ENCODE results near the gene KCNF1.

GRCh38 chr2:10889651-10890215 lies 22.0 kb upstream of the KCNF1 start:
- no peak for TF ChIP-seq POLR2A (IDR thresholded peaks at IDR 0.05)
- TF ChIP-seq, protein P1, sequence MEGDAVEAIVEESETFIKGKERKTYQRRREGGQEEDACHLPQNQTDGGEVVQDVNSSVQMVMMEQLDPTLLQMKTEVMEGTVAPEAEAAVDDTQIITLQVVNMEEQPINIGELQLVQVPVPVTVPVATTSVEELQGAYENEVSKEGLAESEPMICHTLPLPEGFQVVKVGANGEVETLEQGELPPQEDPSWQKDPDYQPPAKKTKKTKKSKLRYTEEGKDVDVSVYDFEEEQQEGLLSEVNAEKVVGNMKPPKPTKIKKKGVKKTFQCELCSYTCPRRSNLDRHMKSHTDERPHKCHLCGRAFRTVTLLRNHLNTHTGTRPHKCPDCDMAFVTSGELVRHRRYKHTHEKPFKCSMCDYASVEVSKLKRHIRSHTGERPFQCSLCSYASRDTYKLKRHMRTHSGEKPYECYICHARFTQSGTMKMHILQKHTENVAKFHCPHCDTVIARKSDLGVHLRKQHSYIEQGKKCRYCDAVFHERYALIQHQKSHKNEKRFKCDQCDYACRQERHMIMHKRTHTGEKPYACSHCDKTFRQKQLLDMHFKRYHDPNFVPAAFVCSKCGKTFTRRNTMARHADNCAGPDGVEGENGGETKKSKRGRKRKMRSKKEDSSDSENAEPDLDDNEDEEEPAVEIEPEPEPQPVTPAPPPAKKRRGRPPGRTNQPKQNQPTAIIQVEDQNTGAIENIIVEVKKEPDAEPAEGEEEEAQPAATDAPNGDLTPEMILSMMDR (IDR thresholded peaks at IDR 0.05), result no peak
- TF ChIP-seq EP300 (IDR thresholded peaks at IDR 0.05), result no peak
